Dedifferentiated amniotic fluid mesenchymal stem cell (primary cell): ENCODE results near the gene PLCB1.

Experiments used
- DNase-seq: peaks from one replicate; pipeline ENCODE4 v3.0.0-alpha.2; 2016; ENCODE audit errors: extremely low spot score

PLCB1 gene

GRCh38 chr20:8443464-8444072 is 311.5 kb downstream of the PLCB1 start:
- DNase-seq: no peak

- no peak for DNase-seq
Observed at GRCh38 chr20:8447262-8448120, 315.4 kb downstream of the PLCB1 start.

GRCh38 chr20:8449123-8449522 is 317.1 kb downstream of the PLCB1 start:
- DNase-seq: no peak

- DNase-seq: peak; percentile 79
Observed at GRCh38 chr20:8454137-8454712, 322.2 kb downstream of the PLCB1 start.

- DNase-seq: no peak
Observed at GRCh38 chr20:8456765-8457164, 324.7 kb downstream of the PLCB1 start.

- DNase-seq: no peak
Observed at GRCh38 chr20:8457978-8458377, 325.9 kb downstream of the PLCB1 start.

GRCh38 chr20:8461186-8461585 is 329.1 kb downstream of the PLCB1 start:
- no peak for DNase-seq

GRCh38 chr20:8464368-8464767 is 332.3 kb downstream of the PLCB1 start:
- no peak for DNase-seq

- DNase-seq: peak; percentile 19
Observed at GRCh38 chr20:8466781-8467180, 334.7 kb downstream of the PLCB1 start.

- no peak for DNase-seq
Observed at GRCh38 chr20:8470156-8470555, 338.1 kb downstream of the PLCB1 start.

- no peak for DNase-seq
Observed at GRCh38 chr20:8471465-8471864, 339.4 kb downstream of the PLCB1 start.

GRCh38 chr20:8473459-8473858 is 341.4 kb downstream of the PLCB1 start:
- DNase-seq: peak; percentile 50

GRCh38 chr20:8474027-8474668 is 342.1 kb downstream of the PLCB1 start:
- DNase-seq: no peak

GRCh38 chr20:8476021-8476420 is 344.0 kb downstream of the PLCB1 start:
- no peak for DNase-seq

GRCh38 chr20:8480597-8480996 is 348.5 kb downstream of the PLCB1 start:
- DNase-seq: no peak

GRCh38 chr20:8487696-8488095 is 355.6 kb downstream of the PLCB1 start:
- DNase-seq: no peak

GRCh38 chr20:8489094-8489883 is 357.2 kb downstream of the PLCB1 start:
- no peak for DNase-seq

- DNase-seq: no peak
Observed at GRCh38 chr20:8490076-8490830, 358.2 kb downstream of the PLCB1 start.

GRCh38 chr20:8492173-8492572 is 360.1 kb downstream of the PLCB1 start:
- no peak for DNase-seq

GRCh38 chr20:8498571-8498970 is 366.5 kb downstream of the PLCB1 start:
- DNase-seq: no peak

- DNase-seq: no peak
Observed at GRCh38 chr20:8504030-8504429, 372.0 kb downstream of the PLCB1 start.
